ENCODE data around the gene PYY. TPM values are rescaled to one million over a fixed set of nuclear protein-coding genes. Genes with fewer than 3 reads are reported as not detected.
"Not testable (repeated sequence)": the region's sequence is repeated elsewhere in the genome, so short reads cannot be mapped to it uniquely, and the experiment has no call there.

Gene PYY
- total RNA-seq, 6 experiments from 2014 or later = not detected

GRCh38 chr17:43945074-43945829 is 8.5 kb downstream of the PYY start:
- H3K27me3 ChIP-seq = no peaks in the 10 kb centered on the region
- H3K36me3 ChIP-seq = no peaks in the 10 kb centered on the region
- H3K4me3 ChIP-seq = no peak overlapping the region
- no peak for TF ChIP-seq POLR2A (IDR thresholded peaks at IDR 0.05)
- TF ChIP-seq, protein P1, sequence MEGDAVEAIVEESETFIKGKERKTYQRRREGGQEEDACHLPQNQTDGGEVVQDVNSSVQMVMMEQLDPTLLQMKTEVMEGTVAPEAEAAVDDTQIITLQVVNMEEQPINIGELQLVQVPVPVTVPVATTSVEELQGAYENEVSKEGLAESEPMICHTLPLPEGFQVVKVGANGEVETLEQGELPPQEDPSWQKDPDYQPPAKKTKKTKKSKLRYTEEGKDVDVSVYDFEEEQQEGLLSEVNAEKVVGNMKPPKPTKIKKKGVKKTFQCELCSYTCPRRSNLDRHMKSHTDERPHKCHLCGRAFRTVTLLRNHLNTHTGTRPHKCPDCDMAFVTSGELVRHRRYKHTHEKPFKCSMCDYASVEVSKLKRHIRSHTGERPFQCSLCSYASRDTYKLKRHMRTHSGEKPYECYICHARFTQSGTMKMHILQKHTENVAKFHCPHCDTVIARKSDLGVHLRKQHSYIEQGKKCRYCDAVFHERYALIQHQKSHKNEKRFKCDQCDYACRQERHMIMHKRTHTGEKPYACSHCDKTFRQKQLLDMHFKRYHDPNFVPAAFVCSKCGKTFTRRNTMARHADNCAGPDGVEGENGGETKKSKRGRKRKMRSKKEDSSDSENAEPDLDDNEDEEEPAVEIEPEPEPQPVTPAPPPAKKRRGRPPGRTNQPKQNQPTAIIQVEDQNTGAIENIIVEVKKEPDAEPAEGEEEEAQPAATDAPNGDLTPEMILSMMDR (IDR thresholded peaks at IDR 0.05) = no peak
- no peaks in the 10 kb centered on the region for H3K9me3 ChIP-seq
- ATAC-seq (no peak), DNase-seq (peak in 1 of 3 donors; percentile 8)
- WGBS (ENCODE audit: insufficient coverage, low coverage, low lambda C conversion rate, missing lambda C conversion rate) = 69% methylated on average over 10 of the region's 12 CpGs
- no peak overlapping the region for H3K27ac ChIP-seq
- intact Hi-C loops (cut with DNase I) = loop anchor here (10.0 kb wide), 2 partner anchors 100 to 220 kb away; no protein-coding TSS in a partner anchor
- H3K4me1 ChIP-seq = no peaks in the 10 kb centered on the region

GRCh38 chr17:43942051-43942685 is 11.6 kb downstream of the PYY start, which contains the start of gene PPY:
TSS of gene PPY (minus strand) at chr17:43942476. CDS start at chr17:43941654, 822 bp downstream.
- intact Hi-C loops (cut with DNase I) = loop anchor here (5.0 to 10.0 kb wide), 3 partner anchors 50 to 223 kb away; no protein-coding TSS in a partner anchor
- no peaks in the 10 kb centered on the region for H3K9me3 ChIP-seq
- no peak within 1 kb of the TSS for H3K27ac ChIP-seq
- no peaks in the 10 kb centered on the region for H3K36me3 ChIP-seq
- H3K4me1 ChIP-seq = peaks cover 0 to 3% (median 0%) of the 10 kb centered on the region in 4 donors
- WGBS (ENCODE audit: insufficient coverage, low coverage, low lambda C conversion rate, missing lambda C conversion rate) = 93% methylated on average over 7 of the region's 17 CpGs
- DNase-seq = no peak
- ATAC-seq = no peak
- H3K4me3 ChIP-seq = no peak within 1 kb of the TSS
- H3K27me3 ChIP-seq = no peaks in the 10 kb centered on the region
- TF ChIP-seq, protein P1 (IDR thresholded peaks at IDR 0.05) = no peak
- TF ChIP-seq POLR2A (IDR thresholded peaks at IDR 0.05) = no peak

DNA sequence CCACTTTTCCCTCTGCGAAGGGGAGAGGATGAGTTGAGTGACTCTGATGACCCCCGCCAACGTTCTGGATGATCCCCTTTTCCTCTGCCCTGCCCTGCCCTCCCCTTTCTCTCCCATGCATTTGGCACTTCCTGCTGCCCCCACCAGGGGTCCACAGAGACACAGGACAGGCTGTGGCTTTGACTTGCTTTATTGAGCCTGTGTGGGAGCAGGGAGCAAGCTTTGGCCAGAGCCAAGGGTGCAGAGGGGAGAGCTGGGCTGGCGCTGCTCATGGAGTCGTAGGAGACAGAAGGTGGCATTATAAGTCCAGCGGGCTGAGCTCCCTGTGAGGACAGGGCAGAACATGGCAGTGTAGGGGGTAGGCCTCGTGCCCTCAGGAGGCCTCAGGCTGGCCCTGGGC is 13.1 kb downstream of the PYY start:
- no peak for DNase-seq
- Histone ChIP-seq H3K27ac (no peak overlapping the region), H3K27me3 (no peaks in the 10 kb centered on the region), H3K36me3 (no peaks in the 10 kb centered on the region), H3K4me1 (peaks cover 0 to 3% (median 0%) of the 10 kb centered on the region in 4 donors), H3K4me3 (no peak overlapping the region), H3K9me3 (no peaks in the 10 kb centered on the region)
- no CpG with 5 or more reads among the region's 7 CpGs for WGBS (ENCODE audit: insufficient coverage, low coverage, low lambda C conversion rate, missing lambda C conversion rate)
- peak in 2 of 4 donors; percentile 18 to 25 for ATAC-seq
- intact Hi-C loops (cut with DNase I) = loop anchor here (5.0 to 10.0 kb wide), 3 partner anchors 52 to 224 kb away; no protein-coding TSS in a partner anchor
- TF ChIP-seq, protein P1 (IDR thresholded peaks at IDR 0.05) = peak in 3 of 4 donors; percentile 10 to 17 (median 15)
- TF ChIP-seq POLR2A (IDR thresholded peaks at IDR 0.05) = no peak

- intact Hi-C loops (cut with DNase I) = loop anchor here (5.0 to 10.0 kb wide), 3 partner anchors 52 to 225 kb away; no protein-coding TSS in a partner anchor
- H3K4me1 ChIP-seq = peaks cover 0 to 3% (median 0%) of the 10 kb centered on the region in 4 donors
- H3K27me3 ChIP-seq = no peaks in the 10 kb centered on the region
- ATAC-seq = no peak
- TF ChIP-seq, protein P1 (IDR thresholded peaks at IDR 0.05) = no peak
- no peak for TF ChIP-seq POLR2A (IDR thresholded peaks at IDR 0.05)
- no peaks in the 10 kb centered on the region for H3K9me3 ChIP-seq
- no peak for DNase-seq
- no peak overlapping the region for H3K27ac ChIP-seq
- H3K36me3 ChIP-seq = no peaks in the 10 kb centered on the region
- H3K4me3 ChIP-seq = no peak overlapping the region
- WGBS (ENCODE audit: insufficient coverage, low coverage, low lambda C conversion rate, missing lambda C conversion rate) = no CpG with 5 or more reads among the region's 5 CpGs
Observed at GRCh38 chr17:43939886-43940285, 13.9 kb downstream of the PYY start.

DNA sequence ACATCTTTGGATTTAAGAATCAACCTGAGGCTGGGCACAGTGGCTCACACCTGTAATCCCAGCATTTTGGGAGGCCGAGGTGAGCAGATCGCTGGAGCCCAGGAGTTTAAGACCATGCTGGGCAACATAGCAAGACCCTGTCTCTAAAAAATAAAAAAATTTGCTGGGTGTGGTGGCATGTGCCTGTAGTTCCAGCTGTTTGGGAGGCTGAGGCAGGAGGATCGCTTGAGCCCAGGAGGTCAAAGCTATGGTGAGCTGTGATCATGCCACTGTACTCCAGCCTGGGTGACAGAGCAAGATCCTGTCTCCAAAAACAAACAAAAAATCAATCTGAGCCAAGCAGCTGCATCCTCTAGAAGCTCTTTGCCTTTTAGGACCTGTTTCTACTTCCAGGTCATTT is 14.3 kb downstream of the PYY start:
- H3K27me3 ChIP-seq; H3K4me3 ChIP-seq; H3K36me3 ChIP-seq; H3K9me3 ChIP-seq; H3K4me1 ChIP-seq; intact Hi-C loops (cut with DNase I); DNase-seq; H3K27ac ChIP-seq; ATAC-seq: not testable (repeated sequence)
- WGBS (ENCODE audit: insufficient coverage, low coverage, low lambda C conversion rate, missing lambda C conversion rate) = no CpG with 5 or more reads among the region's 3 CpGs

All from right lobe of liver (tissue), 6 donors.